GM18520 (cell line): ENCODE data around the gene PAGE1.
"Not testable (repeated sequence)": the region's sequence is repeated elsewhere in the genome, so short reads cannot be mapped to it uniquely, and the experiment has no call there.

Experiments used
- ATAC-seq: cut with Tn5 transposase; IDR thresholded peaks from one replicate; pipeline ENCODE4 v1.9.1; 2021; ENCODE audit not compliant: unreplicated experiment

PAGE1 gene

GRCh38 chrX:49695276-49696180 lies at the start of gene PAGE1:
Gene PAGE1, minus strand, starts transcription at chrX:49695984. Its CDS starts 1,214 bp downstream, at chrX:49694770.
- ATAC-seq: no peak

GRCh38 chrX:49741501-49741900 lies 45.7 kb upstream of the PAGE1 start:
- not testable (repeated sequence) for ATAC-seq

- no peak for ATAC-seq
Measured at GRCh38 chrX:49727847-49728246, 32.1 kb upstream of the PAGE1 start.

GRCh38 chrX:49726966-49727365 lies 31.2 kb upstream of the PAGE1 start:
- no peak for ATAC-seq

- no peak for ATAC-seq
Measured at GRCh38 chrX:49725923-49726904, 30.4 kb upstream of the PAGE1 start.

- no peak for ATAC-seq
Measured at GRCh38 chrX:49725401-49725800, 29.6 kb upstream of the PAGE1 start.

GRCh38 chrX:49720106-49720505 lies 24.3 kb upstream of the PAGE1 start:
- ATAC-seq: not testable (repeated sequence)

GRCh38 chrX:49712577-49712976 lies 16.8 kb upstream of the PAGE1 start:
- ATAC-seq: no peak

- ATAC-seq: no peak
Measured at GRCh38 chrX:49710744-49711319, 15.0 kb upstream of the PAGE1 start.

- ATAC-seq: no peak
Measured at GRCh38 chrX:49704691-49705404, 9.1 kb upstream of the PAGE1 start.

GRCh38 chrX:49701933-49702332 lies 6.1 kb upstream of the PAGE1 start:
- no peak for ATAC-seq

- no peak for ATAC-seq
Measured at GRCh38 chrX:49701323-49701722, 5.5 kb upstream of the PAGE1 start.

GRCh38 chrX:49675075-49675719 lies 20.6 kb downstream of the PAGE1 start:
- ATAC-seq: no peak

- no peak for ATAC-seq
Measured at GRCh38 chrX:49673394-49673793, 22.4 kb downstream of the PAGE1 start.

GRCh38 chrX:49664824-49665223 lies 31.0 kb downstream of the PAGE1 start:
- ATAC-seq: no peak

GRCh38 chrX:49661881-49662280 lies 33.9 kb downstream of the PAGE1 start:
- no peak for ATAC-seq

GRCh38 chrX:49659771-49660170 lies 36.0 kb downstream of the PAGE1 start:
- ATAC-seq: no peak

- no peak for ATAC-seq
Measured at GRCh38 chrX:49656533-49656932, 39.3 kb downstream of the PAGE1 start.

- ATAC-seq: no peak
Measured at GRCh38 chrX:49644991-49645637, 50.7 kb downstream of the PAGE1 start.
